Cardiac atrium fibroblast (primary cell): ENCODE measurements around the gene KCNIP2. TPM values are rescaled to one million over a fixed set of nuclear protein-coding genes. Genes with fewer than 3 reads are reported as not detected.

Experiments used
- total RNA-seq: library from RNA; depleted of rRNA; stranded (reverse); fragments of >200 nt; gene quantifications from 2 replicates; pipeline ENCODE4 v1.2.3, GENCODE V29; 2015

The KCNIP2 gene
- 0.54 and 0.97 TPM in 2 replicates for total RNA-seq

GRCh38 chr10:101843032-101844021, at the start of gene KCNIP2:
Gene KCNIP2 (minus strand): TSS chr10:101843800. CDS start chr10:101843568, 232 bp downstream.

GRCh38 chr10:101818119-101818871, 25.3 kb downstream of the KCNIP2 start, which contains the start of gene OGA:
Gene OGA (minus strand): TSS chr10:101818444. CDS start chr10:101818022, 422 bp downstream.

DNA sequence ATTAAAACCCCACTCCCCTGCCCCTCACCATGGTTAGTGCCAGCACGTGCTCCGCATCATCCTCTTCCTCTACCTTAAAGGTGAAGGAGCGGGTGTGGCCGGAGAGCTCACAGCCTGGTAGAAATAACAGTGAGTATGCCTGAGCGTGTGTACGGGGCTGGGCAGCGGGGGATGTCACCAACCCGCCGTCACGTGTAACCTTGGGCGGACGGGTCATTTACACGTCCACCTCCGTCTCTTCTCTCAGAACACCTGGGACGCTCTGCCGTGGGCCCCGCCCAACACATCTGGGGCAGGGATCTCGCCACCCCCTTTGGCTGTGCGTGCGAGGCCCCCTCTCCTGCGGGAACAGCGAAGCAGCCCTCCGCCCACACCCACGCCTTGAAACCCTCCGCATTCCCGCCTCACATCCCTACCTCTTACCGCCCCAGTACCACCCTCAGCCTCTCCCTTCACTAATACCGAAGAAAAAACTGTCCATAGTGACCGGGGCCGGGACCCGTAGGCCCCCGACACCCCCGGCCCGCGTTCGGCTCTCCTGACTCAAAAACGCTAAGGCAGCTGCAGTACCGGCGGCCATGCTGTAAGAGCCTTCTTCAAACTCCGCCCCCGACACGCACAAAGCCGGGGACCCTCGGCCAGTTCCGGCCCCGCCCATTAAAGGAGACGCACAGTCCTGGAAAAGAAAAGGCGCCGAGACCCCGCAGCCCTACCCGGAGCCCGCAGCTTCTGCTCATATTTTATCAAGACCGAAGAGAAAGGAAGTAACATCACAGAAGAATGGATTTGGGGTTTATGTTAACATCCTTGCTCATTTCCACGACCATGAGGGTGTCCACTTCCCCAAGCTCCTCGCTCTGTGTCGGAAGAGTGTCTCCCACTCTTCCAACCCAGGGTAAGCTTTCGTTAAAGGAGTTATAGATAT, 60.5 kb downstream of the KCNIP2 start, which contains the start of gene NPM3:
Gene NPM3, minus strand, starts transcription at position 636 of the 925 bp plus-strand sequence. Its CDS starts 56 bp downstream, at position 580.

Other genes starting within 250 kb of the KCNIP2 start
- gene FBXW4, start 148.6 kb downstream of the KCNIP2 start, total RNA-seq = 14.8 and 15.7 TPM in 2 replicates
- not detected in 2 replicates for gene FGF8, start 67.7 kb downstream of the KCNIP2 start, total RNA-seq
- 58.3 and 62.8 TPM in 2 replicates for gene NPM3, start 60.4 kb downstream of the KCNIP2 start, total RNA-seq
- gene OGA, start 25.4 kb downstream of the KCNIP2 start, total RNA-seq = 36.9 and 41.5 TPM in 2 replicates
- gene ARMH3, start 212.4 kb upstream of the KCNIP2 start, total RNA-seq = 5.8 TPM in 2 replicates
- gene HPS6, start 221.5 kb upstream of the KCNIP2 start, total RNA-seq = 37.6 and 38.6 TPM in 2 replicates